Right lobe of liver (tissue), 4 donors: ENCODE measurements around the gene MZT2A.
"Not testable (repeated sequence)": the region's sequence is repeated elsewhere in the genome, so short reads cannot be mapped to it uniquely, and the experiment has no call there.

Experiments
- CTCF ChIP-seq, 4 donors: fragments of 200-600 bp in 3 of 4; fragments of 450-650 bp in 1 of 4; IDR thresholded peaks; one replicate each; pipeline versions ENCODE4 v1.5.1 to v1.8.0; 2016 to 2022; ENCODE audit warnings: antibody characterized with exemption in 4 of 4, mild to moderate bottlenecking in 2 of 4
- POLR2A ChIP-seq: fragments of 450-650 bp; IDR thresholded peaks from one replicate; pipeline ENCODE4 v1.6.1; 2017; ENCODE audit warnings: antibody characterized with exemption, mild to moderate bottlenecking
- donor health status: DM: no; HTN: no; CAD: no.
- donor health status: DM: no; HTN: no; CAD: no.
- donor health status: DM: no; HTN: yes; CAD: no.

DNA sequence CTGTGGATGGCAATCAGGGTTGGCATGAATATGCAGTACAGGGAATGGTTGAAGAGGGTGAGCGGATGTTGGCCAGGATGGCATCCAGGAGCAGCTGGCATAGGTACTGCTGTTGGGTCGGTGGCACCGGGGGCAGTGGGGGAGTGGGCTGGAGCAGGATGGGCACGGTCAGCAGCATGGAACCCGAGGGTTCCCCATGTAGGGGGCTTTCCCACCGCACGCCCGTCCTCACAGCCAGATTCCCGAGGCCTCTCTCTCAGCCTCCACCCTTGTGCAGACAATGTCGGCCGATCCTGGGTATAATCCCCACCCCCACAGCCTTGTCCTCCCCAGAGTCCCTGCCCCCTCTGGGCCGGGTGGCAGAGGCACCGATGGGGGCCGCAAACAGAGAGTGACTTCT is 44.6 kb upstream of the MZT2A start:
- not testable (repeated sequence) for TF ChIP-seq CTCF (IDR thresholded peaks at IDR 0.05); POLR2A
